Measurements from ENCODE around the gene RNF149. TPM values are rescaled to one million over a fixed set of nuclear protein-coding genes. Genes with fewer than 3 reads are reported as not detected.
"Not testable (repeated sequence)": the region's sequence is repeated elsewhere in the genome, so short reads cannot be mapped to it uniquely, and the experiment has no call there.

The RNF149 gene
- total and polyA plus RNA-seq, 2 donors (not counting 1 experiment from before 2014, with no cell fraction given), result 29.4 to 49.0 TPM

DNA sequence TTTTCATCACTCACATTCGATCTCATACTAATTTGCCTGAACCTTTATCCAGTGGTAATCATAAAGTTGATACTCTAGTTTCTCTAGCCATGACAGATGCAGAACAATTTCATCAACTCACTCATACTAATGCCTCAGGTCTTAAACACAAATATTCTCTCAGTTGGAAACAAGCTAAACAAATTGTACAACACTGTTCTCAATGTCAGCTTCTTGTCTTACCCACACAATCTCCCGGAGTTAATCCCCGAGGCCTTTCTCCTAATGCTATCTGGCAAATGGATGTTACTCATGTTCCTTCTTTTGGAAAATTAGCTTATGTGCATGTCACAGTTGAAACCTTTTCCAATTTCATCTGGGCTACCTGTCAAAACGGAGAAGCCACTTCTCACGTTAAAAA lies 67.3 kb downstream of the RNF149 start:
- no peaks in the 10 kb centered on the region for H4K20me1 ChIP-seq (ENCODE audit: control insufficient read depth, extremely low read depth, insufficient read depth, low read length)
- H3K4me1 ChIP-seq (ENCODE audit: control insufficient read depth, extremely low read depth, insufficient read depth, low read length), result no peaks in the 10 kb centered on the region
- TF ChIP-seq EZH2 (IDR thresholded peaks at IDR 0.05; ENCODE audit: low read length, missing control alignments) (no peak), CTCF (conservative IDR thresholded peaks at IDR 0.05 in 1 of 2, IDR thresholded peaks at IDR 0.05 in 1 of 2; ENCODE audit: low read depth in 1 of 2, low read length in 2 of 2) (no peak)
- H3K27me3 ChIP-seq (ENCODE audit: control insufficient read depth, insufficient read depth, low read length), result no peaks in the 10 kb centered on the region
- no peaks in the 10 kb centered on the region for H3K9me3 ChIP-seq (ENCODE audit: control insufficient read depth, insufficient read depth, low read depth, low read length)
- H2AFZ ChIP-seq (ENCODE audit: low read length), result no peak overlapping the region
- H3K36me3 ChIP-seq (ENCODE audit: control insufficient read depth, insufficient read depth, low read length), result no peaks in the 10 kb centered on the region
- H3K27ac ChIP-seq (ENCODE audit: insufficient read depth, low read length), result no peak overlapping the region
- H3K4me2 ChIP-seq (ENCODE audit: extremely low read depth, insufficient read depth, low read length), result no peak overlapping the region
- no peak overlapping the region for H3K9ac ChIP-seq (ENCODE audit: insufficient read depth, low read length)
- H3K4me3 ChIP-seq (replicated peaks in 1 of 4; ENCODE audit: control extremely low read depth in 1 of 4, insufficient read depth in 1 of 4, low read depth in 3 of 4, low read length in 4 of 4), result no peak overlapping the region
- no peaks in the 10 kb centered on the region for H3K79me2 ChIP-seq (ENCODE audit: control insufficient read depth, insufficient read depth, low read length)
- DNase-seq (ENCODE audit: low read depth in 2 of 2), result no peak

DNA sequence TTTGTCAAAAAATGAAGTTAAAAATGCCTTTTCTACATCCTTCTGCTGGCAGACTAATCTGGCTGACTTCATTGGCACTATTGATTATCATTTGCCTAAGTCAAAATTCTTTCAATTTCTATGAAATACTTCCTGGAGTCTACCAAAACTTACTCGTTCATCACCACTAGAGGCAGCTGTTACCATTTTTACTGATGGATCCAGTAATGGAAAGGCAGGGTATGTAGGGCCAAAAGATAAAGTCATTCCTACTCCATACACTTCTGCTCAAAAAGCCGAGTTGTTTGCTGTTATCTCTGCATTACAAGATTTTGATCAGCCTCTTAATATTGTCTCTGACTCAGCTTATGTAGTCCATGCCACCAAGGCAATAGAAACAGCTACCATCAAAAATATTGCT lies 67.8 kb downstream of the RNF149 start:
- peak; percentile 54 to 64 for TF ChIP-seq CTCF (conservative IDR thresholded peaks at IDR 0.05 in 1 of 2, IDR thresholded peaks at IDR 0.05 in 1 of 2; ENCODE audit: low read depth in 1 of 2, low read length in 2 of 2)
- not testable (repeated sequence) for H3K27ac ChIP-seq (ENCODE audit: insufficient read depth, low read length); H4K20me1 ChIP-seq (ENCODE audit: control insufficient read depth, extremely low read depth, insufficient read depth, low read length); H2AFZ ChIP-seq (ENCODE audit: low read length); H3K36me3 ChIP-seq (ENCODE audit: control insufficient read depth, insufficient read depth, low read length); H3K4me1 ChIP-seq (ENCODE audit: control insufficient read depth, extremely low read depth, insufficient read depth, low read length); H3K4me3 ChIP-seq (replicated peaks in 1 of 4; ENCODE audit: control extremely low read depth in 1 of 4, insufficient read depth in 1 of 4, low read depth in 3 of 4, low read length in 4 of 4); H3K27me3 ChIP-seq (ENCODE audit: control insufficient read depth, insufficient read depth, low read length); H3K79me2 ChIP-seq (ENCODE audit: control insufficient read depth, insufficient read depth, low read length); H3K9ac ChIP-seq (ENCODE audit: insufficient read depth, low read length); H3K4me2 ChIP-seq (ENCODE audit: extremely low read depth, insufficient read depth, low read length); H3K9me3 ChIP-seq (ENCODE audit: control insufficient read depth, insufficient read depth, low read depth, low read length)
- DNase-seq (ENCODE audit: low read depth in 2 of 2), result peak in 1 of 2 donors; percentile 29

GRCh38 chr2:101239760-101240118 lies 68.8 kb downstream of the RNF149 start:
- H3K9ac ChIP-seq (ENCODE audit: insufficient read depth, low read length); H3K4me3 ChIP-seq (replicated peaks in 1 of 4; ENCODE audit: control extremely low read depth in 1 of 4, insufficient read depth in 1 of 4, low read depth in 3 of 4, low read length in 4 of 4); H4K20me1 ChIP-seq (ENCODE audit: control insufficient read depth, extremely low read depth, insufficient read depth, low read length); H3K79me2 ChIP-seq (ENCODE audit: control insufficient read depth, insufficient read depth, low read length); H3K9me3 ChIP-seq (ENCODE audit: control insufficient read depth, insufficient read depth, low read depth, low read length); H3K27ac ChIP-seq (ENCODE audit: insufficient read depth, low read length); H3K36me3 ChIP-seq (ENCODE audit: control insufficient read depth, insufficient read depth, low read length); H2AFZ ChIP-seq (ENCODE audit: low read length); H3K27me3 ChIP-seq (ENCODE audit: control insufficient read depth, insufficient read depth, low read length); H3K4me2 ChIP-seq (ENCODE audit: extremely low read depth, insufficient read depth, low read length); DNase-seq (ENCODE audit: low read depth in 2 of 2); H3K4me1 ChIP-seq (ENCODE audit: control insufficient read depth, extremely low read depth, insufficient read depth, low read length): not testable (repeated sequence)
